ENCODE results near the gene TMEM163.
"Not testable (repeated sequence)": the region's sequence is repeated elsewhere in the genome, so short reads cannot be mapped to it uniquely, and the experiment has no call there.

TMEM163 gene

GRCh38 chr2:134736167-134736880, 17.5 kb upstream of the TMEM163 start:
- H3K4me3 Mint-ChIP-seq: no peak overlapping the region
- no peak overlapping the region for H3K27ac Mint-ChIP-seq
- H3K9me3 Mint-ChIP-seq: no peaks in the 10 kb centered on the region

GRCh38 chr2:134728163-134728562, 9.4 kb upstream of the TMEM163 start:
- H3K27ac Mint-ChIP-seq: no peak overlapping the region

More at GRCh38 chr2:134736167-134736880, 17.5 kb upstream of the TMEM163 start:
- Mint-ChIP-seq H3K27me3 (peaks cover 2% of the 10 kb centered on the region), H3K36me3 (no peaks in the 10 kb centered on the region), H3K4me1 (no peaks in the 10 kb centered on the region)

GRCh38 chr2:134727385-134727784, 8.6 kb upstream of the TMEM163 start:
- peaks cover 5% of the 10 kb centered on the region for H3K27me3 Mint-ChIP-seq

More at GRCh38 chr2:134728163-134728562, 9.4 kb upstream of the TMEM163 start:
- Mint-ChIP-seq H3K4me1 (no peaks in the 10 kb centered on the region), H3K9me3 (no peaks in the 10 kb centered on the region), H3K27me3 (peaks cover 5% of the 10 kb centered on the region), H3K4me3 (no peak overlapping the region), H3K36me3 (no peaks in the 10 kb centered on the region)

GRCh38 chr2:134726645-134727044, 7.8 kb upstream of the TMEM163 start:
- H3K9me3 Mint-ChIP-seq: no peaks in the 10 kb centered on the region
- no peak overlapping the region for H3K27ac Mint-ChIP-seq
- H3K4me1 Mint-ChIP-seq: no peaks in the 10 kb centered on the region
- no peaks in the 10 kb centered on the region for H3K36me3 Mint-ChIP-seq
- no peak overlapping the region for H3K4me3 Mint-ChIP-seq
- H3K27me3 Mint-ChIP-seq: peaks cover 9% of the 10 kb centered on the region

More at GRCh38 chr2:134727385-134727784, 8.6 kb upstream of the TMEM163 start:
- H3K4me3 Mint-ChIP-seq: no peak overlapping the region
- H3K36me3 Mint-ChIP-seq: no peaks in the 10 kb centered on the region
- H3K9me3 Mint-ChIP-seq: no peaks in the 10 kb centered on the region
- no peaks in the 10 kb centered on the region for H3K4me1 Mint-ChIP-seq
- no peak overlapping the region for H3K27ac Mint-ChIP-seq

GRCh38 chr2:134725876-134726275, 7.1 kb upstream of the TMEM163 start:
- Mint-ChIP-seq H3K27ac (no peak overlapping the region), H3K4me1 (no peaks in the 10 kb centered on the region), H3K36me3 (no peaks in the 10 kb centered on the region), H3K4me3 (no peak overlapping the region), H3K9me3 (no peaks in the 10 kb centered on the region), H3K27me3 (peaks cover 14% of the 10 kb centered on the region)

GRCh38 chr2:134724341-134724740, 5.5 kb upstream of the TMEM163 start:
- Mint-ChIP-seq H3K27me3 (peaks cover 29% of the 10 kb centered on the region), H3K4me1 (peaks cover 5% of the 10 kb centered on the region), H3K9me3 (no peaks in the 10 kb centered on the region), H3K4me3 (no peak overlapping the region), H3K27ac (no peak overlapping the region), H3K36me3 (no peaks in the 10 kb centered on the region)

GRCh38 chr2:134723742-134724141, 4.9 kb upstream of the TMEM163 start:
- H3K36me3 Mint-ChIP-seq, H3K27ac Mint-ChIP-seq, H3K4me1 Mint-ChIP-seq, H3K4me3 Mint-ChIP-seq, H3K9me3 Mint-ChIP-seq: not testable (repeated sequence)
- H3K27me3 Mint-ChIP-seq: peaks cover 29% of the 10 kb centered on the region

- Mint-ChIP-seq H3K9me3 (no peaks in the 10 kb centered on the region), H3K4me3 (no peak overlapping the region), H3K36me3 (no peaks in the 10 kb centered on the region), H3K4me1 (peaks cover 6% of the 10 kb centered on the region), H3K27me3 (peaks cover 30% of the 10 kb centered on the region), H3K27ac (no peak overlapping the region)
Measured at GRCh38 chr2:134722728-134723127, 3.9 kb upstream of the TMEM163 start.

GRCh38 chr2:134721596-134721995, 2.8 kb upstream of the TMEM163 start:
- H3K27me3 Mint-ChIP-seq: peaks cover 39% of the 10 kb centered on the region

GRCh38 chr2:134718023-134718816, 580 bp downstream of the TMEM163 start:
- H3K27ac Mint-ChIP-seq: no peak overlapping the region
- peaks cover 32% of the 10 kb centered on the region for H3K4me1 Mint-ChIP-seq
- H3K9me3 Mint-ChIP-seq: no peaks in the 10 kb centered on the region
- H3K27me3 Mint-ChIP-seq: peaks cover 46% of the 10 kb centered on the region
- peak overlapping the region; percentile 79 for H3K4me3 Mint-ChIP-seq
- no peaks in the 10 kb centered on the region for H3K36me3 Mint-ChIP-seq

More at GRCh38 chr2:134721596-134721995, 2.8 kb upstream of the TMEM163 start:
- Mint-ChIP-seq H3K36me3 (no peaks in the 10 kb centered on the region), H3K4me3 (no peak overlapping the region), H3K9me3 (no peaks in the 10 kb centered on the region), H3K4me1 (peaks cover 13% of the 10 kb centered on the region), H3K27ac (no peak overlapping the region)

- H3K9me3 Mint-ChIP-seq: no peaks in the 10 kb centered on the region
- no peak overlapping the region for H3K27ac Mint-ChIP-seq
- H3K4me1 Mint-ChIP-seq: peaks cover 35% of the 10 kb centered on the region
- H3K27me3 Mint-ChIP-seq: peaks cover 48% of the 10 kb centered on the region
- peak overlapping the region; percentile 79 for H3K4me3 Mint-ChIP-seq
- H3K36me3 Mint-ChIP-seq: no peaks in the 10 kb centered on the region
Measured at GRCh38 chr2:134717286-134718022, 1.3 kb downstream of the TMEM163 start.

- peaks cover 45% of the 10 kb centered on the region for H3K27me3 Mint-ChIP-seq
- H3K27ac Mint-ChIP-seq: no peak overlapping the region
- H3K4me3 Mint-ChIP-seq: peak overlapping the region; percentile 79
Measured at GRCh38 chr2:134716721-134717243, 2.0 kb downstream of the TMEM163 start.

GRCh38 chr2:134715932-134716643, 2.7 kb downstream of the TMEM163 start:
- no peak overlapping the region for H3K27ac Mint-ChIP-seq
- H3K9me3 Mint-ChIP-seq: no peaks in the 10 kb centered on the region
- H3K4me1 Mint-ChIP-seq: peaks cover 35% of the 10 kb centered on the region
- no peaks in the 10 kb centered on the region for H3K36me3 Mint-ChIP-seq
- no peak overlapping the region for H3K4me3 Mint-ChIP-seq
- H3K27me3 Mint-ChIP-seq: peaks cover 42% of the 10 kb centered on the region

More at GRCh38 chr2:134716721-134717243, 2.0 kb downstream of the TMEM163 start:
- Mint-ChIP-seq H3K36me3 (no peaks in the 10 kb centered on the region), H3K4me1 (peaks cover 35% of the 10 kb centered on the region), H3K9me3 (no peaks in the 10 kb centered on the region)

GRCh38 chr2:134714228-134714627, 4.6 kb downstream of the TMEM163 start:
- Mint-ChIP-seq H3K9me3 (no peaks in the 10 kb centered on the region), H3K4me1 (peaks cover 30% of the 10 kb centered on the region), H3K27me3 (peaks cover 30% of the 10 kb centered on the region), H3K27ac (no peak overlapping the region), H3K36me3 (no peaks in the 10 kb centered on the region), H3K4me3 (no peak overlapping the region)

GRCh38 chr2:134713606-134714005, 5.2 kb downstream of the TMEM163 start:
- Mint-ChIP-seq H3K27me3 (peaks cover 30% of the 10 kb centered on the region), H3K27ac (peak overlapping the region; percentile 35), H3K4me1 (peaks cover 30% of the 10 kb centered on the region), H3K9me3 (no peaks in the 10 kb centered on the region), H3K4me3 (no peak overlapping the region), H3K36me3 (no peaks in the 10 kb centered on the region)
